GM19099 (cell line): ENCODE results near the gene LMOD3.

Experiments used
- POLR2A ChIP-seq: IDR thresholded peaks from 3 replicates; pipeline ENCODE4 v1.6.1; 2011; ENCODE audit warnings: low read depth; ENCODE audit not compliant: insufficient read length; ENCODE audit errors: extremely low read depth

LMOD3 gene

GRCh38 chr3:69113536-69113935 lies 8.9 kb downstream of the LMOD3 start:
- TF ChIP-seq POLR2A, result no peak

GRCh38 chr3:69110941-69111546 lies 11.4 kb downstream of the LMOD3 start:
- TF ChIP-seq POLR2A, result no peak

GRCh38 chr3:69108811-69109210 lies 13.6 kb downstream of the LMOD3 start:
- TF ChIP-seq POLR2A, result no peak

GRCh38 chr3:69107841-69108240 lies 14.6 kb downstream of the LMOD3 start:
- TF ChIP-seq POLR2A, result no peak

GRCh38 chr3:69105320-69105719 lies 17.1 kb downstream of the LMOD3 start:
- no peak for TF ChIP-seq POLR2A

GRCh38 chr3:69104586-69104985 lies 17.8 kb downstream of the LMOD3 start:
- no peak for TF ChIP-seq POLR2A

GRCh38 chr3:69103123-69103522 lies 19.3 kb downstream of the LMOD3 start:
- no peak for TF ChIP-seq POLR2A

GRCh38 chr3:69102384-69102783 lies 20.0 kb downstream of the LMOD3 start:
- TF ChIP-seq POLR2A, result no peak

- TF ChIP-seq POLR2A, result no peak
These were observed 22.8 kb downstream of the LMOD3 start for GRCh38 chr3:69099576-69099975.

- TF ChIP-seq POLR2A, result no peak
These were observed 24.8 kb downstream of the LMOD3 start for GRCh38 chr3:69097407-69098086.

GRCh38 chr3:69096299-69096698 lies 26.1 kb downstream of the LMOD3 start:
- no peak for TF ChIP-seq POLR2A

- TF ChIP-seq POLR2A, result no peak
These were observed 26.8 kb downstream of the LMOD3 start for GRCh38 chr3:69095636-69096035.

- no peak for TF ChIP-seq POLR2A
These were observed 27.8 kb downstream of the LMOD3 start for GRCh38 chr3:69094467-69095205.

GRCh38 chr3:69092030-69092516 lies 30.3 kb downstream of the LMOD3 start:
- no peak for TF ChIP-seq POLR2A

- TF ChIP-seq POLR2A, result no peak
These were observed 30.9 kb downstream of the LMOD3 start for GRCh38 chr3:69091389-69092029.
